ENCODE results near the gene TMTC2.

TMTC2 gene

DNA sequence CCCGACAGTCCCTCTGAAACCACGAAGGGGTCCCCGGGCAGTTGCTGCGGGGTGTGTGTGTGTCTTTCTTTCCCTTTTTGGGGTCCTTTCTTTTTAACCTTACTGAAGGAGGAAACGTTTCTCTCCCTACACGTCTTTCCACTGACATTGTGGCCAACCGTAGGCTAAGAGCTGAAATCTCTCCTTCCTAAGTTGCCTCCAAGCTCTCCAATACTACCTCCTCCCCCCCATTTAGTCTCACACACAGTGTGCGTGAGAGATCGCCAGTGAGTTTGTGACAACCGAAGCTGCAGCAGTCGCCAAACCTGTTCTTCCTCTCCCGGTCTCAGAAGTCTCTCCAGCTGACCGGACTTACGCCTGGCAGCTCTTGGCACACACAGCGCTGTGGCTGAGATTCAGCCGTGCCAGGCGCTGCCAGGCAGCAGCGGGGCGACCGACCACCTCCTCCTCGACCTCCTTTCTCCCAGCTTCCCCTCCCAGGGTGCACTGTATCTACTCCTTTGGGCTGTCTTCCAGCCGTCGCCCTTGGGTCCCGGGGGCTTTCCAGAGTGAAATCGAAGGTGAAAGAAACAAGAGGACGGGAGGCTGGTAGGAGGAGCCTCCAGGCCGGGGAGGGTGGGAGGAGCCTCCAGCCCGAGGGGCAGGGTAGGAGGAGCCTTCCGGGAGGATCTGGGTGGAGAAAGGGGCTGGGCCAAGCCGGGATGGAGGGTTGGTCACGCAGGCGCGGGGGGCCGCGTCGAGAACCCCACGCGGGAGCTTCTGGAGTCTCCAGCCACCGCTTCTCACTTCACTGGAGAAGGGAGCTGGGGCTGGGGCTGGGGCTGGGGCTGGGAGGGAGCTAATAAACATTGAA, at the start of gene TMTC2:
TSS of gene TMTC2 (plus strand) at position 739 of the 853 bp plus-strand sequence.
- TF ChIP-seq, protein P1, sequence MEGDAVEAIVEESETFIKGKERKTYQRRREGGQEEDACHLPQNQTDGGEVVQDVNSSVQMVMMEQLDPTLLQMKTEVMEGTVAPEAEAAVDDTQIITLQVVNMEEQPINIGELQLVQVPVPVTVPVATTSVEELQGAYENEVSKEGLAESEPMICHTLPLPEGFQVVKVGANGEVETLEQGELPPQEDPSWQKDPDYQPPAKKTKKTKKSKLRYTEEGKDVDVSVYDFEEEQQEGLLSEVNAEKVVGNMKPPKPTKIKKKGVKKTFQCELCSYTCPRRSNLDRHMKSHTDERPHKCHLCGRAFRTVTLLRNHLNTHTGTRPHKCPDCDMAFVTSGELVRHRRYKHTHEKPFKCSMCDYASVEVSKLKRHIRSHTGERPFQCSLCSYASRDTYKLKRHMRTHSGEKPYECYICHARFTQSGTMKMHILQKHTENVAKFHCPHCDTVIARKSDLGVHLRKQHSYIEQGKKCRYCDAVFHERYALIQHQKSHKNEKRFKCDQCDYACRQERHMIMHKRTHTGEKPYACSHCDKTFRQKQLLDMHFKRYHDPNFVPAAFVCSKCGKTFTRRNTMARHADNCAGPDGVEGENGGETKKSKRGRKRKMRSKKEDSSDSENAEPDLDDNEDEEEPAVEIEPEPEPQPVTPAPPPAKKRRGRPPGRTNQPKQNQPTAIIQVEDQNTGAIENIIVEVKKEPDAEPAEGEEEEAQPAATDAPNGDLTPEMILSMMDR (IDR thresholded peaks at IDR 0.05; ENCODE audit: insufficient read depth, low read length, poor library complexity, severe bottlenecking), result no peak
- DNase-seq (ENCODE audit: extremely low read depth, insufficient read length), result peak; percentile 92
- no peaks in the 10 kb centered on the region for H3K36me3 ChIP-seq (ENCODE audit: control insufficient read depth, insufficient read depth, low read length)

DNA sequence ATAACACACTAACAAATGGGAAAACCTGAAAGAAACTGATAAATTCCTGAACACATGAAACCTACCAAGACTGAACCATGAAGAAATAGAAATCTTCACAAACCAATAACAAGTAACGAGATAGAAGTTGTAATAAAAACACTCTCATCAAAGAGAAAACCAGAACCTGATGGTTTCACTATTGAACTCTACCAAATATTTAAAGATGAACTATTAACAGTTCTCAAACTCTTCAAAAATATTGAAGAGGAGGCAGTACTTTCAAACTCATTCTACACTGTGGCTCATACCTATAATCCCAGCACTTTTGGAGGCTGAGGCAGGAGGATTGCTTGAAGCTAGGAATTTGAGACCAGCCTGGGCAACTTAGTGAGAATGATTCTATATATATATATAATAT, 48.4 kb upstream of the TMTC2 start:
- no peaks in the 10 kb centered on the region for H3K27me3 ChIP-seq (replicated peaks; ENCODE audit: control insufficient read depth, insufficient read depth, low read length)
- TF ChIP-seq, protein P1 (IDR thresholded peaks at IDR 0.05; ENCODE audit: insufficient read depth, low read length, poor library complexity, severe bottlenecking), result no peak
- no peak overlapping the region for H3K4me3 ChIP-seq (replicated peaks; ENCODE audit: low read depth, low read length)
- no peaks in the 10 kb centered on the region for H3K36me3 ChIP-seq (ENCODE audit: control insufficient read depth, insufficient read depth, low read length)
- no peak for DNase-seq (ENCODE audit: extremely low read depth, insufficient read length)

More for the DNA sequence above, at the start of gene TMTC2:
- Histone ChIP-seq H3K4me3 (replicated peaks; ENCODE audit: low read depth, low read length) (peak within 1 kb of the TSS; percentile 99), H3K27me3 (replicated peaks; ENCODE audit: control insufficient read depth, insufficient read depth, low read length) (no peaks in the 10 kb centered on the region)

DNA sequence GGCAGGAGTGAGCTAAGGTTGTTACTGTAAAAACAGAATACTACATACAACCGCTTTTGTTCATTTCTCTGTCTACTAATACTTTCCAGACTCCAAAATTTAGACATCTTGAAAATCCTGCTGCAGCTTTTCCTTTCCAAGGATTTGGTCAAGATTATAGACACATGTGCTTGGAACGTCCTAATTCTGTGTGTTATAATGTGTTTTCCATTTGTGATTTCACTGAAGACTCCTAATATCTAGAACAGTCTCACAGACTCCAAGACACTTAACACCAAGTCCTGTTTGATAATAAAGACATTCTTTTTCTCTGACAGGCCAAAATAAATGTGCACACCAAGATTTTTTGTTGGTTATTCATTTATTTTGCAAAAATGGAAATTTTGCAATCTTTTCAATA, 41.8 kb upstream of the TMTC2 start:
- Histone ChIP-seq H3K36me3 (ENCODE audit: control insufficient read depth, insufficient read depth, low read length) (no peaks in the 10 kb centered on the region), H3K27me3 (replicated peaks; ENCODE audit: control insufficient read depth, insufficient read depth, low read length) (no peaks in the 10 kb centered on the region), H3K4me3 (replicated peaks; ENCODE audit: low read depth, low read length) (no peak overlapping the region)
- TF ChIP-seq, protein P1 (IDR thresholded peaks at IDR 0.05; ENCODE audit: insufficient read depth, low read length, poor library complexity, severe bottlenecking), result no peak
- no peak for DNase-seq (ENCODE audit: extremely low read depth, insufficient read length)

DNA sequence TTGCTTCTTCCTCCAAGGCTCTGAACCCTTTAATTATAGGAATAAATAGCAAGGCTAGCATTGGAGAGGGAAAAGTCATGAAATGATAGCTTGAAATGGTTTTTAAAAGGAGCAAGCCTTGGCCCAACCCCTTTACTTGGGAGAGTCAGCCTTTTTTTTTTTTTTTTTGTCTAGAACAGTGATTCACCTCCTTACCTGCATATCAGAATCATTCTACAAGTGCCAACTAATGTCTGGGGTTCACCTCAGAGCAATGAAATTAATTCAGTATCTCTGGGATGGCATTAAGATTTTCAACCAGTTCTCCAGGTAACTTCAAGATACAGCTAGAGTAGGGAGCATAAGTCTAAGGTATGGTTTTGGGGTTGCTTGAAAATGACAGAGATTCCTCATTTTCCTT, 41.3 kb upstream of the TMTC2 start:
- DNase-seq (ENCODE audit: extremely low read depth, insufficient read length), result no peak
- no peak overlapping the region for H3K4me3 ChIP-seq (replicated peaks; ENCODE audit: low read depth, low read length)
- TF ChIP-seq, protein P1 (IDR thresholded peaks at IDR 0.05; ENCODE audit: insufficient read depth, low read length, poor library complexity, severe bottlenecking), result no peak
- no peaks in the 10 kb centered on the region for H3K36me3 ChIP-seq (ENCODE audit: control insufficient read depth, insufficient read depth, low read length)
- no peaks in the 10 kb centered on the region for H3K27me3 ChIP-seq (replicated peaks; ENCODE audit: control insufficient read depth, insufficient read depth, low read length)

DNA sequence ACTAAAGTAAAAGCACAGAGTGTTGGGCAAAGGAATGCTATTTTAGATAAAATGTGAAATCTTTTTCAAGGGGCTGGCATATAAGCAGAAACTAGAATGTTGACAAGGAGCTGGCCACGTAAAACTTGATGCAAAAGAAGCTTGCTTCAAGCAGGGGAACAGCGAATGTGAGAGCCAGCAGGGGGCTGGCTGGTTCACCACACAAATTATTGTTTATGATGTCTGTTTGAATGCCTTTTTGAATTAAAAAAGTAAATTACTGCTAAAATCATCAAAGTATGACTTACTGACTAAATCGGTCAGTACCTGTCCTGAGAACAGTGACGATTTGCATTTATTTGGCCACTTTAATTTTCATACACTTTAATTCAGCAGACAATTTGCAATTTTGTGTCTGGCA, 38.9 kb upstream of the TMTC2 start:
- Histone ChIP-seq H3K4me3 (replicated peaks; ENCODE audit: low read depth, low read length) (no peak overlapping the region), H3K36me3 (ENCODE audit: control insufficient read depth, insufficient read depth, low read length) (no peaks in the 10 kb centered on the region), H3K27me3 (replicated peaks; ENCODE audit: control insufficient read depth, insufficient read depth, low read length) (no peaks in the 10 kb centered on the region)
- no peak for DNase-seq (ENCODE audit: extremely low read depth, insufficient read length)
- TF ChIP-seq, protein P1 (IDR thresholded peaks at IDR 0.05; ENCODE audit: insufficient read depth, low read length, poor library complexity, severe bottlenecking), result no peak

Measured in GM06990 (cell line).